ENCODE data around the gene BRPF1. TPM values are rescaled to one million over a fixed set of nuclear protein-coding genes. Genes with fewer than 3 reads are reported as not detected.

The BRPF1 gene
- total RNA-seq, 1 experiment from 2014 or later = 24.7 TPM

GRCh38 chr3:9710174-9710739 is 21.3 kb upstream of the BRPF1 start:
- intact Hi-C loops (cut with micrococcal nuclease; ENCODE audit: unreplicated experiment) = no loop called here
- TF ChIP-seq CTCF (IDR thresholded peaks at IDR 0.05; ENCODE audit: insufficient read depth in 1 of 2, low read depth in 1 of 2, low read length in 1 of 2, severe bottlenecking in 1 of 2, unreplicated experiment in 1 of 2) = no peak
- CTCF ChIA-PET = no interaction called here
- Mint-ChIP-seq H3K27me3 (ENCODE audit: insufficient read depth, unreplicated experiment) (peaks cover 34% of the 10 kb centered on the region), H3K36me3 (ENCODE audit: insufficient read depth, unreplicated experiment) (no peaks in the 10 kb centered on the region), H3K4me1 (ENCODE audit: low read depth, unreplicated experiment) (no peaks in the 10 kb centered on the region), H3K9me3 (ENCODE audit: unreplicated experiment) (no peaks in the 10 kb centered on the region), H3K4me3 (ENCODE audit: unreplicated experiment) (no peak overlapping the region), H3K27ac (ENCODE audit: unreplicated experiment) (no peak overlapping the region)
- POLR2A ChIA-PET = no interaction called here
- no peak for DNase-seq
- Histone ChIP-seq H3K4me1 (no peaks in the 10 kb centered on the region), H3K4me3 (ENCODE audit: low read depth, low read length) (no peak overlapping the region), H3K27me3 (replicated peaks; ENCODE audit: control insufficient read depth, insufficient read depth, low read length) (no peaks in the 10 kb centered on the region), H3K36me3 (ENCODE audit: control insufficient read depth, insufficient read depth, low read length) (no peaks in the 10 kb centered on the region), H3K9me3 (no peaks in the 10 kb centered on the region)
- no TSS peak for BruUV-seq (replicated peaks)

GRCh38 chr3:9712415-9712814 is 19.1 kb upstream of the BRPF1 start:
- no peak for DNase-seq
- Mint-ChIP-seq H3K4me3 (ENCODE audit: unreplicated experiment) (no peak overlapping the region), H3K36me3 (ENCODE audit: insufficient read depth, unreplicated experiment) (no peaks in the 10 kb centered on the region), H3K27ac (ENCODE audit: unreplicated experiment) (no peak overlapping the region), H3K4me1 (ENCODE audit: low read depth, unreplicated experiment) (no peaks in the 10 kb centered on the region), H3K9me3 (ENCODE audit: unreplicated experiment) (no peaks in the 10 kb centered on the region), H3K27me3 (ENCODE audit: insufficient read depth, unreplicated experiment) (peaks cover 26% of the 10 kb centered on the region)
- no peaks in the 10 kb centered on the region for H3K9me3 ChIP-seq
- intact Hi-C loops (cut with micrococcal nuclease; ENCODE audit: unreplicated experiment) = no loop called here
- H3K27me3 ChIP-seq (replicated peaks; ENCODE audit: control insufficient read depth, insufficient read depth, low read length) = no peaks in the 10 kb centered on the region
- no TSS peak for BruUV-seq (replicated peaks)
- no peaks in the 10 kb centered on the region for H3K4me1 ChIP-seq
- ChIA-PET POLR2A (no interaction called here), CTCF (no interaction called here)
- H3K36me3 ChIP-seq (ENCODE audit: control insufficient read depth, insufficient read depth, low read length) = no peaks in the 10 kb centered on the region
- H3K4me3 ChIP-seq (ENCODE audit: low read depth, low read length) = no peak overlapping the region
- TF ChIP-seq CTCF (IDR thresholded peaks at IDR 0.05; ENCODE audit: insufficient read depth in 1 of 2, low read depth in 1 of 2, low read length in 1 of 2, severe bottlenecking in 1 of 2, unreplicated experiment in 1 of 2) = no peak

- intact Hi-C loops (cut with micrococcal nuclease; ENCODE audit: unreplicated experiment) = no loop called here
- ChIA-PET CTCF (no interaction called here), POLR2A (no interaction called here)
- H3K4me3 Mint-ChIP-seq (ENCODE audit: unreplicated experiment) = no peak overlapping the region
- Histone ChIP-seq H3K9me3 (no peaks in the 10 kb centered on the region), H3K4me3 (ENCODE audit: low read depth, low read length) (no peak overlapping the region), H3K36me3 (ENCODE audit: control insufficient read depth, insufficient read depth, low read length) (no peaks in the 10 kb centered on the region), H3K4me1 (no peaks in the 10 kb centered on the region), H3K27me3 (replicated peaks; ENCODE audit: control insufficient read depth, insufficient read depth, low read length) (no peaks in the 10 kb centered on the region)
- no peak for TF ChIP-seq CTCF (IDR thresholded peaks at IDR 0.05; ENCODE audit: insufficient read depth in 1 of 2, low read depth in 1 of 2, low read length in 1 of 2, severe bottlenecking in 1 of 2, unreplicated experiment in 1 of 2)
- DNase-seq = no peak
- no peaks in the 10 kb centered on the region for H3K9me3 Mint-ChIP-seq (ENCODE audit: unreplicated experiment)
- no peaks in the 10 kb centered on the region for H3K4me1 Mint-ChIP-seq (ENCODE audit: low read depth, unreplicated experiment)
- BruUV-seq (replicated peaks) = no TSS peak
- no peaks in the 10 kb centered on the region for H3K36me3 Mint-ChIP-seq (ENCODE audit: insufficient read depth, unreplicated experiment)
- peaks cover 27% of the 10 kb centered on the region for H3K27me3 Mint-ChIP-seq (ENCODE audit: insufficient read depth, unreplicated experiment)
- no peak overlapping the region for H3K27ac Mint-ChIP-seq (ENCODE audit: unreplicated experiment)
Measured at GRCh38 chr3:9713142-9713541, 18.4 kb upstream of the BRPF1 start.

Data from Caco-2 (cell line).